Neural progenitor cell (in vitro differentiated cells): ENCODE results near the gene SDHC. TPM values are rescaled to one million over a fixed set of nuclear protein-coding genes. Genes with fewer than 3 reads are reported as not detected.
A peak's percentile ranks its signal among the peaks of the same experiment; 100 is the strongest.

Source experiments
- DNase-seq: peaks from one replicate; pipeline ENCODE4 v3.0.0-alpha.2; 2016; ENCODE audit warnings: low spot score
- H2AFZ ChIP-seq: fragments of 200-600 bp; sonication (generic); replicated peaks from 2 replicates; pipeline ENCODE4 v1.6.1; 2016; ENCODE audit warnings: antibody characterized with exemption
- H3F3A ChIP-seq: fragments of 200-600 bp; sonication (generic); 2 replicates; pipeline ENCODE4 v1.6.1; 2016; ENCODE audit warnings: antibody characterized with exemption, low read depth
- H3K27ac ChIP-seq: fragments of 200-600 bp; sonication (generic); 2 replicates; pipeline ENCODE4 v1.5.1; 2016; ENCODE audit warnings: mild to moderate bottlenecking
- H3K27me3 ChIP-seq: fragments of 200-600 bp; sonication (generic); 2 replicates; pipeline ENCODE4 v1.6.1; 2016; ENCODE audit warnings: mild to moderate bottlenecking, moderate library complexity
- H3K36me3 ChIP-seq: fragments of 200-600 bp; sonication (generic); 2 replicates; pipeline ENCODE4 v1.5.1; 2016
- H3K4me1 ChIP-seq: fragments of 200-600 bp; sonication (generic); 2 replicates; pipeline ENCODE4 v1.6.1; 2016; ENCODE audit warnings: mixed run types
- H3K4me2 ChIP-seq: fragments of 200-600 bp; sonication (generic); 2 replicates; pipeline ENCODE4 v1.6.1; 2016
- H3K4me3 ChIP-seq: fragments of 200-600 bp; sonication (generic); 2 replicates; pipeline ENCODE4 v1.5.1; 2016
- H3K79me2 ChIP-seq: fragments of 200-600 bp; sonication (generic); 2 replicates; pipeline ENCODE4 v1.6.1; 2016; ENCODE audit warnings: low read depth
- H3K9ac ChIP-seq: fragments of 200-600 bp; sonication (generic); 2 replicates; pipeline ENCODE4 v1.6.1; 2016
- H3K9me3 ChIP-seq: fragments of 200-600 bp; sonication (generic); 2 replicates; pipeline ENCODE4 v1.5.1; 2016; ENCODE audit warnings: low read depth
- H4K20me1 ChIP-seq: fragments of 200-600 bp; sonication (generic); 2 replicates; pipeline ENCODE4 v1.6.1; 2016; ENCODE audit warnings: low read depth
- H3K27ac Mint-ChIP-seq: 3 replicates; pipeline ENCODE4 v1.8.0; 2021; ENCODE audit warnings: mixed read lengths
- H3K27me3 Mint-ChIP-seq: 2 replicates; pipeline ENCODE4 v1.8.0; 2022; ENCODE audit warnings: low read depth, mild to moderate bottlenecking, inconsistent platforms, moderate library complexity, mixed read lengths; ENCODE audit not compliant: insufficient read depth
- H3K36me3 Mint-ChIP-seq: 3 replicates; pipeline ENCODE4 v1.8.0; 2021; ENCODE audit warnings: mixed read lengths
- H3K4me1 Mint-ChIP-seq: 3 replicates; pipeline ENCODE4 v1.8.0; 2021; ENCODE audit warnings: mixed read lengths
- H3K4me3 Mint-ChIP-seq: 3 replicates; pipeline ENCODE4 v1.8.0; 2021; ENCODE audit warnings: mild to moderate bottlenecking, moderate library complexity, mixed read lengths
- H3K9me3 Mint-ChIP-seq: 3 replicates; pipeline ENCODE4 v1.8.0; 2020; ENCODE audit warnings: mixed read lengths
- EZH2 ChIP-seq: fragments of 200-600 bp; sonication (generic); IDR thresholded peaks from 2 replicates; pipeline ENCODE4 v1.6.1; 2017; ENCODE audit warnings: antibody characterized with exemption, mild to moderate bottlenecking, moderate library complexity
- EZH2phosphoT487 ChIP-seq: fragments of 200-600 bp; sonication (generic); IDR thresholded peaks from 2 replicates; pipeline ENCODE4 v1.6.1; 2017; ENCODE audit warnings: antibody characterized with exemption
- total RNA-seq: library from RNA; depleted of rRNA; stranded (reverse); fragments of >200 nt; gene quantifications from 2 replicates; pipeline ENCODE4 v1.2.3, GENCODE V29; 2015; ENCODE audit warnings: low replicate concordance
- TF ChIP-seq, protein P1 (sequence below): fragments of 200-600 bp; sonication (generic); IDR thresholded peaks from 2 replicates; pipeline ENCODE4 v1.5.1; 2017; ENCODE audit warnings: antibody characterized with exemption, mild to moderate bottlenecking

Gene SDHC
- total RNA-seq, 1 donor from 2014 or later: 61.2 TPM

DNA sequence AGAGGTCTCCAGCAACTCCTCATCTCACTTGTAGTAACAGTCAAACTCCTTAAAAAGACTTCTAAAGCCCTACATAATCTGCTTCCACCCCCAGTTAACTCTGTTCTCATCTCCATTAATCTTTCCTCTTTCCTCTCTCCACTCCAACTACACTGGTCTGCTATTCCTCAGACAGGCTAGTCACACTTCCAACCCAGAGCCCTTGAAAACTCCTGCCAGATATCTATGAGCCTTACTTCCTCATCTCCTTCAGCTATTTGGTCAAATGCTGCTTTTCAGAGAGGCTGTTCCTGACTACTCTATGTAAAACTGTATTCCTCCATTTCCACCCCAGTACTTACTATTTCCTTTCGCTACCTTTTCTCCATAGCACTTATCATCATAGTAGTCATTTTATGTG lies 31.2 kb upstream of the SDHC start:
- Mint-ChIP-seq H3K4me1 (peaks cover 25% of the 10 kb centered on the region), H3K27me3 (peaks cover 6% of the 10 kb centered on the region), H3K4me3 (no peak overlapping the region)

DNA sequence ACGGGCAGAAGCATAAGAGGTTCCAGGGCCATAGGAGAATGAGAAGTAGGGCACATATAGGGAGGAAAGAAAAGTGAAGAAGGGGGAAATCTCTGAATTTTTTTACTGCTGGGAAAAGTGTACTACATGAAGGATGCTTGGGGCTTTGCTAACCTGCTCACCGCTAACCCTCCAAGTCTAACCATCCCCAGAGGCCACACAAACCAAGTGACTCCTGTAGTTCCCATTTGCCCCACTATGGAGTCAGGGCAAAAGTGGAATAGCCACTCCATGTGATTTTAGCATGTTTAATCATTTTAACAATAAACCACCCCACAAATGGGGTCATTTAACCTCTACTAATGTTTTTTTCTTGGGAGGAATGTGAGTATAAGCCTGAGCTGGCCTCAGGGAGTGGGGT lies 29.1 kb upstream of the SDHC start:
- peaks cover 34% of the 10 kb centered on the region for H3K4me1 Mint-ChIP-seq
- Histone ChIP-seq H3K4me1 (peaks cover 9% of the 10 kb centered on the region), H3K36me3 (no peaks in the 10 kb centered on the region), H3K9me3 (no peaks in the 10 kb centered on the region), H3K4me3 (no peak overlapping the region), H4K20me1 (no peaks in the 10 kb centered on the region), H3K4me2 (no peak overlapping the region), H3K79me2 (no peaks in the 10 kb centered on the region), H3K27me3 (peaks cover 12% of the 10 kb centered on the region), H3K27ac (no peak overlapping the region), H3F3A (no peaks in the 10 kb centered on the region), H2AFZ (no peak overlapping the region), H3K9ac (no peak overlapping the region)
- no peak for DNase-seq
- no peaks in the 10 kb centered on the region for H3K36me3 Mint-ChIP-seq
- peaks cover 6% of the 10 kb centered on the region for H3K27me3 Mint-ChIP-seq
- H3K9me3 Mint-ChIP-seq: peaks cover 8% of the 10 kb centered on the region
- no peak for TF ChIP-seq EZH2
- TF ChIP-seq, protein P1, sequence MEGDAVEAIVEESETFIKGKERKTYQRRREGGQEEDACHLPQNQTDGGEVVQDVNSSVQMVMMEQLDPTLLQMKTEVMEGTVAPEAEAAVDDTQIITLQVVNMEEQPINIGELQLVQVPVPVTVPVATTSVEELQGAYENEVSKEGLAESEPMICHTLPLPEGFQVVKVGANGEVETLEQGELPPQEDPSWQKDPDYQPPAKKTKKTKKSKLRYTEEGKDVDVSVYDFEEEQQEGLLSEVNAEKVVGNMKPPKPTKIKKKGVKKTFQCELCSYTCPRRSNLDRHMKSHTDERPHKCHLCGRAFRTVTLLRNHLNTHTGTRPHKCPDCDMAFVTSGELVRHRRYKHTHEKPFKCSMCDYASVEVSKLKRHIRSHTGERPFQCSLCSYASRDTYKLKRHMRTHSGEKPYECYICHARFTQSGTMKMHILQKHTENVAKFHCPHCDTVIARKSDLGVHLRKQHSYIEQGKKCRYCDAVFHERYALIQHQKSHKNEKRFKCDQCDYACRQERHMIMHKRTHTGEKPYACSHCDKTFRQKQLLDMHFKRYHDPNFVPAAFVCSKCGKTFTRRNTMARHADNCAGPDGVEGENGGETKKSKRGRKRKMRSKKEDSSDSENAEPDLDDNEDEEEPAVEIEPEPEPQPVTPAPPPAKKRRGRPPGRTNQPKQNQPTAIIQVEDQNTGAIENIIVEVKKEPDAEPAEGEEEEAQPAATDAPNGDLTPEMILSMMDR: no peak
- TF ChIP-seq EZH2phosphoT487: no peak
- H3K27ac Mint-ChIP-seq: no peak overlapping the region
- no peak overlapping the region for H3K4me3 Mint-ChIP-seq

More for the DNA sequence above, 31.2 kb upstream of the SDHC start:
- H3K79me2 ChIP-seq: no peaks in the 10 kb centered on the region
- H3K36me3 Mint-ChIP-seq: no peaks in the 10 kb centered on the region
- H3K27me3 ChIP-seq: peaks cover 13% of the 10 kb centered on the region
- H3F3A ChIP-seq: no peaks in the 10 kb centered on the region
- no peak overlapping the region for H3K4me3 ChIP-seq
- H4K20me1 ChIP-seq: no peaks in the 10 kb centered on the region
- no peak overlapping the region for H3K27ac ChIP-seq
- no peak overlapping the region for H3K9ac ChIP-seq
- no peak for DNase-seq
- H3K9me3 Mint-ChIP-seq: peaks cover 8% of the 10 kb centered on the region
- H3K36me3 ChIP-seq: no peaks in the 10 kb centered on the region
- TF ChIP-seq, protein P1: no peak
- TF ChIP-seq EZH2phosphoT487: no peak
- no peak for TF ChIP-seq EZH2
- peaks cover 9% of the 10 kb centered on the region for H3K4me1 ChIP-seq
- H3K4me2 ChIP-seq: no peak overlapping the region
- H3K27ac Mint-ChIP-seq: no peak overlapping the region
- no peak overlapping the region for H2AFZ ChIP-seq
- H3K9me3 ChIP-seq: no peaks in the 10 kb centered on the region

DNA sequence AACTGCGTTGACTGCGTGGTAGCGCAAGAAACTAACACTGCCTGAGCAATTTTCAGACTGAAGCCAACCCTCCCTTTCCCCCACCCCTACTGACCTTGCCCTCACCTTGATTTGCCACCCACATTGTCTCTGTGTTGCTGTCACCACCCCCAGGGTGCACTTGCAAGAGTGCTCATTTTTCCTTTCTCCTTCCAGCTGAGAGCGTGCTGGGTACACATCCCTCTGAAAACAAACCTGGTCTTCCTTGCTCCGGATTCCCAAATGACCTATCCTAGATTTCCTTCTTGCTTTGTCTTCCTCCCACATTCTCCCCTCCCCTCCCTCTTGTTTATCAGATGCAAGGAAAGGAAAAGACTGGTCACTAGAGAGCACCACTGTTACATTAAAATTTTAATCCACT lies 28.7 kb upstream of the SDHC start:
- Histone ChIP-seq H3K9ac (no peak overlapping the region), H3K4me2 (no peak overlapping the region), H3K79me2 (no peaks in the 10 kb centered on the region), H3K36me3 (no peaks in the 10 kb centered on the region), H3K4me1 (peaks cover 9% of the 10 kb centered on the region), H3K27me3 (peaks cover 12% of the 10 kb centered on the region), H2AFZ (no peak overlapping the region), H4K20me1 (no peaks in the 10 kb centered on the region), H3K9me3 (no peaks in the 10 kb centered on the region), H3K27ac (no peak overlapping the region), H3K4me3 (no peak overlapping the region), H3F3A (no peaks in the 10 kb centered on the region)
- Mint-ChIP-seq H3K4me1 (peaks cover 35% of the 10 kb centered on the region), H3K27ac (no peak overlapping the region), H3K9me3 (peaks cover 8% of the 10 kb centered on the region), H3K27me3 (peaks cover 8% of the 10 kb centered on the region), H3K4me3 (peak overlapping the region; percentile 16), H3K36me3 (no peaks in the 10 kb centered on the region)
- TF ChIP-seq EZH2: no peak
- no peak for TF ChIP-seq EZH2phosphoT487
- TF ChIP-seq, protein P1: no peak
- no peak for DNase-seq
